Epithelial cell of proximal tubule (primary cell): ENCODE measurements around the gene SND1. TPM values are rescaled to one million over a fixed set of nuclear protein-coding genes. Genes with fewer than 3 reads are reported as not detected.

Experiments used
- DNase-seq: peaks from one replicate; pipeline ENCODE4 v3.0.0-alpha.2; 2011; ENCODE audit warnings: low read depth
- H3K4me3 ChIP-seq: 2 replicates; pipeline ENCODE4 v1.5.1; 2011; ENCODE audit warnings: low read depth, mild to moderate bottlenecking, low read length
- CTCF ChIP-seq: conservative IDR thresholded peaks from 2 replicates; pipeline ENCODE4 v1.5.1; 2012; ENCODE audit warnings: low read depth, mild to moderate bottlenecking, low read length
- total RNA-seq: library from RNA; depleted of rRNA; stranded (reverse); fragments of >200 nt; gene quantifications from 2 replicates; pipeline ENCODE4 v1.2.3, GENCODE V29; 2015

SND1 gene
- total RNA-seq, 1 donor from 2014 or later, result 122 TPM

- H3K4me3 ChIP-seq, result no peak overlapping the region
- no peak for DNase-seq
- no peak for TF ChIP-seq CTCF
Measured at GRCh38 chr7:128075242-128076095, 423.5 kb downstream of the SND1 start.

GRCh38 chr7:128076196-128076795 lies 424.3 kb downstream of the SND1 start:
- TF ChIP-seq CTCF, result no peak

GRCh38 chr7:128076796-128077271 lies 424.8 kb downstream of the SND1 start:
- H3K4me3 ChIP-seq, result no peak overlapping the region
- no peak for DNase-seq
- TF ChIP-seq CTCF, result no peak

More at GRCh38 chr7:128076196-128076795, 424.3 kb downstream of the SND1 start:
- DNase-seq, result no peak
- H3K4me3 ChIP-seq, result no peak overlapping the region

GRCh38 chr7:128078309-128078708 lies 426.3 kb downstream of the SND1 start:
- H3K4me3 ChIP-seq, result no peak overlapping the region
- TF ChIP-seq CTCF, result no peak
- DNase-seq, result no peak

- no peak overlapping the region for H3K4me3 ChIP-seq
- DNase-seq, result no peak
- TF ChIP-seq CTCF, result no peak
Measured at GRCh38 chr7:128080169-128080568, 428.2 kb downstream of the SND1 start.

- H3K4me3 ChIP-seq, result no peak overlapping the region
- no peak for DNase-seq
- TF ChIP-seq CTCF, result no peak
Measured at GRCh38 chr7:128081351-128081750, 429.4 kb downstream of the SND1 start.

- DNase-seq, result no peak
- H3K4me3 ChIP-seq, result no peak overlapping the region
- no peak for TF ChIP-seq CTCF
Measured at GRCh38 chr7:128081808-128082207, 429.8 kb downstream of the SND1 start.
